ENCODE measurements around the gene PC.

PC gene

GRCh38 chr11:66875378-66875777 lies 82.8 kb downstream of the PC start:
- H3K36me3 ChIP-seq (ENCODE audit: control insufficient read depth in 1 of 2, insufficient read depth in 2 of 2, low read depth in 1 of 2, low read length in 2 of 2): peaks cover 2 to 17% of the 10 kb centered on the region in 2 experiments
- H3K9ac ChIP-seq (ENCODE audit: low read length): no peak overlapping the region

GRCh38 chr11:66874232-66874631 lies 84.0 kb downstream of the PC start:
- Histone ChIP-seq H3K4me2 (ENCODE audit: low read length, poor library complexity, severe bottlenecking) (no peak overlapping the region), H3K23ac (ENCODE audit: low read length in 2 of 2) (no peak overlapping the region), H3K4me3 (ENCODE audit: insufficient read depth in 1 of 2, low read depth in 1 of 2, low read length in 2 of 2) (no peak overlapping the region), H2BK5ac (ENCODE audit: low read depth, low read length, poor library complexity, severe bottlenecking) (no peak overlapping the region), H3K4me1 (ENCODE audit: control insufficient read depth, insufficient read depth, low read depth, low read length) (peaks cover 8% of the 10 kb centered on the region), H2BK12ac (ENCODE audit: low read length in 2 of 2) (no peak overlapping the region), H3K4ac (ENCODE audit: low read depth in 1 of 2, low read length in 2 of 2) (no peak overlapping the region), H3K27ac (ENCODE audit: low read length, poor library complexity, severe bottlenecking) (no peak overlapping the region), H3K9me3 (ENCODE audit: control insufficient read depth, low read length) (no peaks in the 10 kb centered on the region), H2AK5ac (ENCODE audit: low read length, severe bottlenecking) (no peak overlapping the region), H3K18ac (ENCODE audit: low read depth in 1 of 2, low read length in 2 of 2) (no peak overlapping the region), H3K36me3 (ENCODE audit: control insufficient read depth in 1 of 2, insufficient read depth in 2 of 2, low read depth in 1 of 2, low read length in 2 of 2) (peaks cover 14 to 25% of the 10 kb centered on the region in 2 experiments), H2BK15ac (ENCODE audit: low read depth, poor library complexity, severe bottlenecking) (no peak overlapping the region), H4K91ac (ENCODE audit: low read length) (no peak overlapping the region), H3K9ac (ENCODE audit: low read length) (no peak overlapping the region), H3K14ac (ENCODE audit: low read length in 2 of 2) (no peak overlapping the region), H2AFZ (ENCODE audit: low read depth, low read length) (no peak overlapping the region), H3K79me1 (replicated peaks; ENCODE audit: low read length, poor library complexity, severe bottlenecking) (peaks cover 15% of the 10 kb centered on the region), H3K27me3 (ENCODE audit: control insufficient read depth in 1 of 2, insufficient read depth in 1 of 2, low read length in 2 of 2) (no peaks in the 10 kb centered on the region), H2BK120ac (ENCODE audit: low read depth, low read length) (no peak overlapping the region), H4K8ac (ENCODE audit: low read length) (no peak overlapping the region)
- WGBS: 89% methylated on average over 4 of the region's 6 CpGs
- no peak for DNase-seq

More at GRCh38 chr11:66875378-66875777, 82.8 kb downstream of the PC start:
- Histone ChIP-seq H2AK5ac (ENCODE audit: low read length, severe bottlenecking) (no peak overlapping the region), H3K14ac (ENCODE audit: low read length in 2 of 2) (no peak overlapping the region), H3K18ac (ENCODE audit: low read depth in 1 of 2, low read length in 2 of 2) (no peak overlapping the region), H3K27ac (ENCODE audit: low read length, poor library complexity, severe bottlenecking) (no peak overlapping the region), H3K9me3 (ENCODE audit: control insufficient read depth, low read length) (no peaks in the 10 kb centered on the region), H3K23ac (ENCODE audit: low read length in 2 of 2) (no peak overlapping the region), H2BK5ac (ENCODE audit: low read depth, low read length, poor library complexity, severe bottlenecking) (no peak overlapping the region), H2BK15ac (ENCODE audit: low read depth, poor library complexity, severe bottlenecking) (no peak overlapping the region), H3K79me1 (replicated peaks; ENCODE audit: low read length, poor library complexity, severe bottlenecking) (peaks cover 20% of the 10 kb centered on the region), H2BK120ac (ENCODE audit: low read depth, low read length) (no peak overlapping the region), H4K8ac (ENCODE audit: low read length) (no peak overlapping the region), H3K4me1 (ENCODE audit: control insufficient read depth, insufficient read depth, low read depth, low read length) (peaks cover 8% of the 10 kb centered on the region), H3K4me2 (ENCODE audit: low read length, poor library complexity, severe bottlenecking) (no peak overlapping the region), H2BK12ac (ENCODE audit: low read length in 2 of 2) (no peak overlapping the region), H4K91ac (ENCODE audit: low read length) (no peak overlapping the region), H3K4me3 (ENCODE audit: insufficient read depth in 1 of 2, low read depth in 1 of 2, low read length in 2 of 2) (no peak overlapping the region), H3K4ac (ENCODE audit: low read depth in 1 of 2, low read length in 2 of 2) (no peak overlapping the region), H2AFZ (ENCODE audit: low read depth, low read length) (no peak overlapping the region), H3K27me3 (ENCODE audit: control insufficient read depth in 1 of 2, insufficient read depth in 1 of 2, low read length in 2 of 2) (no peaks in the 10 kb centered on the region)
- no peak for DNase-seq
- 91% methylated on average over 12 of the region's 13 CpGs for WGBS

DNA sequence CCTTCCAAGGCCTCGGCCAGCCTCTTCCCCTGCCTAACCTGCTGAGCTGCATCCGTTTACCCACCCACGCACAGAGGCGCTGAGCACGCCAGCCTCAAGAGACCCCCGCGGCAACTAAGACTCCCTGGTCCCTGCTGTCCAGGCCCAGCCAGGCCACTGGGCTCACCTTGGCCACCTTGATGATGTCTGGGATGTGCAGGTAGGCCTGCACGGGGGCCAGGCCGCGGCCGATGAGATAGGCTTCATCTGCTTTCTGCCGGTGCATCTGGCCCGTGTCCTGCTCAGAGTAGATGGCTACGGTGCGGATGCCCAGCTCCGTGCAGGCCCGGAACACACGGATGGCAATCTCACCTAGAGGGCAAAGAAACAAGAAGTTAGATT lies 86.7 kb downstream of the PC start:
- no peak for DNase-seq
- Histone ChIP-seq H3K27me3 (ENCODE audit: control insufficient read depth in 1 of 2, insufficient read depth in 1 of 2, low read length in 2 of 2) (no peaks in the 10 kb centered on the region), H3K18ac (ENCODE audit: low read depth in 1 of 2, low read length in 2 of 2) (no peak overlapping the region), H2BK120ac (ENCODE audit: low read depth, low read length) (no peak overlapping the region), H3K27ac (ENCODE audit: low read length, poor library complexity, severe bottlenecking) (no peak overlapping the region), H3K23ac (ENCODE audit: low read length in 2 of 2) (no peak overlapping the region), H3K36me3 (ENCODE audit: control insufficient read depth in 1 of 2, insufficient read depth in 2 of 2, low read depth in 1 of 2, low read length in 2 of 2) (peaks cover 18 to 39% of the 10 kb centered on the region in 2 experiments), H4K91ac (ENCODE audit: low read length) (no peak overlapping the region), H2AK5ac (ENCODE audit: low read length, severe bottlenecking) (no peak overlapping the region), H2BK5ac (ENCODE audit: low read depth, low read length, poor library complexity, severe bottlenecking) (no peak overlapping the region), H3K4ac (ENCODE audit: low read depth in 1 of 2, low read length in 2 of 2) (no peak overlapping the region), H3K9ac (ENCODE audit: low read length) (no peak overlapping the region), H3K9me3 (ENCODE audit: control insufficient read depth, low read length) (no peaks in the 10 kb centered on the region), H3K4me1 (ENCODE audit: control insufficient read depth, insufficient read depth, low read depth, low read length) (peaks cover 7% of the 10 kb centered on the region), H2AFZ (ENCODE audit: low read depth, low read length) (no peak overlapping the region), H4K8ac (ENCODE audit: low read length) (no peak overlapping the region), H3K14ac (ENCODE audit: low read length in 2 of 2) (no peak overlapping the region), H3K79me1 (replicated peaks; ENCODE audit: low read length, poor library complexity, severe bottlenecking) (peaks cover 5% of the 10 kb centered on the region), H2BK12ac (ENCODE audit: low read length in 2 of 2) (no peak overlapping the region), H2BK15ac (ENCODE audit: low read depth, poor library complexity, severe bottlenecking) (no peak overlapping the region), H3K4me3 (ENCODE audit: insufficient read depth in 1 of 2, low read depth in 1 of 2, low read length in 2 of 2) (no peak overlapping the region), H3K4me2 (ENCODE audit: low read length, poor library complexity, severe bottlenecking) (no peak overlapping the region)
- WGBS: 96% methylated on average over 18 of the region's 18 CpGs

DNA sequence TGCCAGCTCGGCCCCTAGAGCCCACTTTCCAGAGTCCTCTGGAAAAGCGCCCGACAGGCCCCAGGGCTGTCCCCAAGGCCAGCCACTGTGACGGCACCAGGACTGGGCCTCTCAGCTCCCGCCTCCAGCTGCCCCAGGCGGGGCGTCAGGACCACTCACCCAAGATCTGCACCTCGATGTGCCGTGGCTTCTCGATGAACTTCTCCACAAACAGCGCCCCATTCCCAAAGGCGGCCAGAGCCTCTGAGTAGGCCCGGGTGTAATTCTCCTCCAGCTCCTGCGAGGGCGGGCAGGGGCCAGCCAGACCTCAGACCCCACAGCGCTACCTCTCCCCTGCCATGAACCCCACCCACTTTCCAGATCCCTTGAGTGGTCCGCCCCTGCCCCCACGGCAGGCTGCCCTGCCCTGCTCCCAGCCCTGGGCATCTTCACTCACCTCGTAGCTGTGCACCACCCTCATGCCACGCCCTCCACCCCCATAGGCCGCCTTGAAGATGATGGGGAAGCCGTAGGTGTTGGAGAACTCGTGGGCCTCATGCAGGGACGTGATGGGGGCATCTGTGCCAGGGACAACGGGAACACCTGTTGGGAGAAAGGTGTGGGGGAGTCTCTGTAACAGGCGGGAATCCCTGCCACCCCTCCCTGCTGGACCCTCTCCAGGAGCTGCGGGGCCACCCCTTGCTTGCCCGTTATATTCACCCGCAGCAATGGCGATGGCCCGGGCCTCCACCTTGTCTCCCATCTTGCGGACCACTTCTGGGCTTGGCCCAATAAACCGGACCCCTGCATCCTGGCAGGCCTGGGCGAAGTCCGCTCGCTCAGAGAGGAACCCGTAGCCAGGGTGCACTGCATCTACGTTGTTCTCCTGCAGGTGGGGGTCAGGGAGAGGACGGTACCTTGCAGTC lies 87.3 kb downstream of the PC start:
- Histone ChIP-seq H4K91ac (ENCODE audit: low read length) (no peak overlapping the region), H2AK5ac (ENCODE audit: low read length, severe bottlenecking) (no peak overlapping the region), H3K9ac (ENCODE audit: low read length) (no peak overlapping the region), H2BK12ac (ENCODE audit: low read length in 2 of 2) (no peak overlapping the region), H3K4me3 (ENCODE audit: insufficient read depth in 1 of 2, low read depth in 1 of 2, low read length in 2 of 2) (no peak overlapping the region), H3K14ac (ENCODE audit: low read length in 2 of 2) (no peak overlapping the region), H2BK120ac (ENCODE audit: low read depth, low read length) (no peak overlapping the region), H2AFZ (ENCODE audit: low read depth, low read length) (no peak overlapping the region), H3K79me1 (replicated peaks; ENCODE audit: low read length, poor library complexity, severe bottlenecking) (peaks cover 5% of the 10 kb centered on the region), H3K18ac (ENCODE audit: low read depth in 1 of 2, low read length in 2 of 2) (no peak overlapping the region), H3K27me3 (ENCODE audit: control insufficient read depth in 1 of 2, insufficient read depth in 1 of 2, low read length in 2 of 2) (no peaks in the 10 kb centered on the region), H3K9me3 (ENCODE audit: control insufficient read depth, low read length) (no peaks in the 10 kb centered on the region), H4K8ac (ENCODE audit: low read length) (no peak overlapping the region), H3K27ac (ENCODE audit: low read length, poor library complexity, severe bottlenecking) (no peak overlapping the region), H3K36me3 (ENCODE audit: control insufficient read depth in 1 of 2, insufficient read depth in 2 of 2, low read depth in 1 of 2, low read length in 2 of 2) (peaks cover 18 to 43% of the 10 kb centered on the region in 2 experiments), H3K4ac (ENCODE audit: low read depth in 1 of 2, low read length in 2 of 2) (no peak overlapping the region), H3K4me2 (ENCODE audit: low read length, poor library complexity, severe bottlenecking) (no peak overlapping the region), H2BK5ac (ENCODE audit: low read depth, low read length, poor library complexity, severe bottlenecking) (no peak overlapping the region), H3K4me1 (ENCODE audit: control insufficient read depth, insufficient read depth, low read depth, low read length) (peaks cover 7% of the 10 kb centered on the region), H3K23ac (ENCODE audit: low read length in 2 of 2) (no peak overlapping the region), H2BK15ac (ENCODE audit: low read depth, poor library complexity, severe bottlenecking) (no peak overlapping the region)
- DNase-seq: no peak
- 97% methylated on average over 34 of the region's 39 CpGs for WGBS
